Neural progenitor cell (in vitro differentiated cells): Measurements from ENCODE around the gene SSTR4.

Experiments used
- EZH2 ChIP-seq: fragments of 200-600 bp; sonication (generic); IDR thresholded peaks from 2 replicates; pipeline ENCODE4 v1.6.1; 2017; ENCODE audit warnings: antibody characterized with exemption, mild to moderate bottlenecking, moderate library complexity
- EZH2phosphoT487 ChIP-seq: fragments of 200-600 bp; sonication (generic); IDR thresholded peaks from 2 replicates; pipeline ENCODE4 v1.6.1; 2017; ENCODE audit warnings: antibody characterized with exemption
- TF ChIP-seq, protein P1 (sequence below): fragments of 200-600 bp; sonication (generic); IDR thresholded peaks from 2 replicates; pipeline ENCODE4 v1.5.1; 2017; ENCODE audit warnings: antibody characterized with exemption, mild to moderate bottlenecking

DNA sequence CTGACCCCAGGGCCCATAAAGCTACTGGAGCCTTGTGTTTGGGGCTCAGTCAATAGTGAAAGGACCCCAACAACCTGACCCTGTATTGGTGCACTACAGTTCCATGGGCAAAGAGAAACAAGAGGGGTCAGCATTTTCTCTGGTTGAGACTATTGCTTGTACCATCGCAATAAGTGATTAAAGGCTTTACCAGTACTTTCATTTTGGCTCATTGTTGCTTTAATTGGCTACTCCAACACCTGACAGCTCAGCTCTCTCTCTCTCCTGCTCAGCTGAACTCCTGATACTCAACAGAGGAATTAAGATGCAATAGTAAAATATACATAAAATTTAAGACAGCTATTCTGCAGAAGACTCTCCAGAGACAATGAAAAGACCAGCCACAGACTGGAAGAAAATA, 33.2 kb downstream of the SSTR4 start:
- TF ChIP-seq, protein P1, sequence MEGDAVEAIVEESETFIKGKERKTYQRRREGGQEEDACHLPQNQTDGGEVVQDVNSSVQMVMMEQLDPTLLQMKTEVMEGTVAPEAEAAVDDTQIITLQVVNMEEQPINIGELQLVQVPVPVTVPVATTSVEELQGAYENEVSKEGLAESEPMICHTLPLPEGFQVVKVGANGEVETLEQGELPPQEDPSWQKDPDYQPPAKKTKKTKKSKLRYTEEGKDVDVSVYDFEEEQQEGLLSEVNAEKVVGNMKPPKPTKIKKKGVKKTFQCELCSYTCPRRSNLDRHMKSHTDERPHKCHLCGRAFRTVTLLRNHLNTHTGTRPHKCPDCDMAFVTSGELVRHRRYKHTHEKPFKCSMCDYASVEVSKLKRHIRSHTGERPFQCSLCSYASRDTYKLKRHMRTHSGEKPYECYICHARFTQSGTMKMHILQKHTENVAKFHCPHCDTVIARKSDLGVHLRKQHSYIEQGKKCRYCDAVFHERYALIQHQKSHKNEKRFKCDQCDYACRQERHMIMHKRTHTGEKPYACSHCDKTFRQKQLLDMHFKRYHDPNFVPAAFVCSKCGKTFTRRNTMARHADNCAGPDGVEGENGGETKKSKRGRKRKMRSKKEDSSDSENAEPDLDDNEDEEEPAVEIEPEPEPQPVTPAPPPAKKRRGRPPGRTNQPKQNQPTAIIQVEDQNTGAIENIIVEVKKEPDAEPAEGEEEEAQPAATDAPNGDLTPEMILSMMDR: no peak
- no peak for TF ChIP-seq EZH2phosphoT487
- no peak for TF ChIP-seq EZH2
